K562 (cell line): ENCODE measurements around the gene CES1. TPM values are rescaled to one million over a fixed set of nuclear protein-coding genes. Genes with fewer than 3 reads are reported as not detected.

Experiments
- ATAC-seq: fragments of 200-7000 bp; cut with Tn5 transposase; 3 replicates; pipeline ENCODE4 v1.9.1; 2020; ENCODE audit warnings: moderate library complexity
- Bru-seq: library from RNA; stranded (reverse); fragments of 400-500 nt; gene quantifications from one replicate; lab custom pipeline; 2021; lab: Mats Ljungman, UMichigan
- BruChase-seq, 2 experiments: library from RNA; stranded (reverse); fragments of 400-500 nt; gene quantifications; one replicate each; lab custom pipeline; 2021; lab: Mats Ljungman, UMichigan
- BruUV-seq: library from RNA; stranded (reverse); fragments of 400-500 nt; replicated peaks from 2 replicates; lab custom pipeline; 2021; lab: Mats Ljungman, UMichigan
- CTCF ChIA-PET: fragments of 300-600 bp; formaldehyde crosslinking; extraction: SDS; loops from one replicate; lab custom pipeline; 2021; ENCODE audit warnings: low intra/inter-chr PET ratio; lab: Yijun Ruan, JAX
- POLR2A ChIA-PET: fragments of 300-600, 350-650 bp; sonication (Branson Sonifier 250); formaldehyde crosslinking; extraction: SDS; loops from one replicate; lab custom pipeline; 2021; ENCODE audit warnings: antibody characterized with exemption, inconsistent platforms; lab: Yijun Ruan, JAX
- DNase-seq, 4 experiments: peaks; one replicate each; pipeline versions ENCODE4 v3.0.0 to v3.0.0-alpha.2; 2011 to 2018; ENCODE audit warnings: low spot score in 3 of 4, mixed read lengths in 3 of 4; ENCODE audit errors: extremely low read depth in 1 of 4
- FAIRE-seq: peaks from 2 replicates; lab custom pipeline; 2011; peaks lifted over from hg19 to GRCh38; lab: Jason Lieb, UNC
- H2AFZ ChIP-seq: 2 replicates; pipeline ENCODE4 v1.6.0; 2011; ENCODE audit warnings: low read depth, low read length, control low read depth, inconsistent platforms
- H3K27ac ChIP-seq: fragments of 200-600 bp; 3 replicates; pipeline ENCODE4 v1.8.0; 2011; ENCODE audit warnings: low read depth, mild to moderate bottlenecking, control low read depth, inconsistent platforms, low read length, moderate library complexity, mixed read lengths; ENCODE audit errors: extremely low read depth
- H3K27me3 ChIP-seq, 2 experiments: fragments of 300-600 bp in 1 of 2; 2 replicates in 1 of 2; 3 replicates in 1 of 2; pipeline versions ENCODE4 v1.6.0 to v1.8.0; 2011; ENCODE audit warnings: inconsistent platforms in 2 of 2, low read length in 2 of 2, mild to moderate bottlenecking in 1 of 2, mixed read lengths in 1 of 2, moderate library complexity in 1 of 2; ENCODE audit not compliant: control insufficient read depth in 2 of 2, insufficient read depth in 2 of 2
- H3K36me3 ChIP-seq: fragments of 300-600 bp; 3 replicates; pipeline ENCODE4 v1.8.0; 2011; ENCODE audit warnings: mild to moderate bottlenecking, low read length, inconsistent platforms; ENCODE audit not compliant: control insufficient read depth, insufficient read depth
- H3K4me1 ChIP-seq, 2 experiments: fragments of 200-600 bp in 1 of 2; replicated peaks in 1 of 2; 2 replicates in 1 of 2; 3 replicates in 1 of 2; pipeline versions ENCODE4 v1.5.1 to v1.8.0; 2011; ENCODE audit warnings: inconsistent platforms in 2 of 2, low read length in 2 of 2, mild to moderate bottlenecking in 1 of 2, mixed read lengths in 1 of 2, moderate library complexity in 1 of 2; ENCODE audit not compliant: control insufficient read depth in 2 of 2, insufficient read depth in 2 of 2
- H3K4me2 ChIP-seq: 2 replicates; pipeline ENCODE4 v1.6.1; 2011; ENCODE audit warnings: low read length, control low read depth, inconsistent platforms, mixed read lengths; ENCODE audit not compliant: insufficient read depth
- H3K4me3 ChIP-seq: fragments of 200-600 bp; sonication (generic), shearing (Covaris generic); 2 replicates; pipeline ENCODE4 v1.5.1; 2016; ENCODE audit warnings: control low read depth, inconsistent platforms
- H3K79me2 ChIP-seq: fragments of 200-600 bp; 3 replicates; pipeline ENCODE4 v1.8.0; 2011; ENCODE audit warnings: low read length, inconsistent platforms; ENCODE audit not compliant: control insufficient read depth, insufficient read depth
- H3K9ac ChIP-seq, 2 experiments: 2 replicates each; pipeline versions ENCODE4 v1.6.0 to v1.6.1; 2011; ENCODE audit warnings: low read depth in 2 of 2, low read length in 2 of 2, control low read depth in 1 of 2, inconsistent platforms in 1 of 2, mild to moderate bottlenecking in 1 of 2, mixed read lengths in 1 of 2; ENCODE audit not compliant: insufficient read depth in 1 of 2
- H3K9me1 ChIP-seq: one replicate; pipeline ENCODE4 v1.6.0; 2011; ENCODE audit warnings: inconsistent platforms, mild to moderate bottlenecking, low read length, moderate library complexity; ENCODE audit not compliant: control insufficient read depth, insufficient read depth
- H3K9me3 ChIP-seq: replicated peaks from 2 replicates; pipeline ENCODE4 v1.5.1; 2011; ENCODE audit warnings: low read depth, low read length, inconsistent platforms; ENCODE audit not compliant: control insufficient read depth, insufficient read depth
- H4K20me1 ChIP-seq: replicated peaks from 2 replicates; pipeline ENCODE4 v1.6.1; 2011; ENCODE audit warnings: low read length, inconsistent platforms, mixed read lengths; ENCODE audit not compliant: control insufficient read depth, insufficient read depth
- CREBBP ChIP-seq: IDR thresholded peaks from one replicate; pipeline ENCODE4 v1.6.1; 2012; ENCODE audit warnings: low read depth, mild to moderate bottlenecking, control low read depth, inconsistent platforms, low read length
- FUS ChIP-seq: fragments of 200-400 bp; formaldehyde crosslinking; optimal IDR thresholded peaks from 2 replicates; pipeline ENCODE3; 2017; ENCODE audit warnings: low read depth, low read length
- GABPA ChIP-seq: fragments of 200-800 bp; sonication (Bioruptor generic); conservative IDR thresholded peaks from 2 replicates; pipeline ENCODE4 v1.6.1; 2016; ENCODE audit warnings: low read depth, missing genetic modification characterization, missing compliant biosample characterization
- HDAC3 ChIP-seq: fragments of 450-650 bp; IDR thresholded peaks from 2 replicates; pipeline ENCODE4 v1.6.1; 2018; ENCODE audit warnings: borderline replicate concordance, mild to moderate bottlenecking, moderate library complexity; ENCODE audit not compliant: partially characterized antibody
- KDM1A ChIP-seq, 2 experiments: fragments of 450-650 bp; IDR thresholded peaks; 2 replicates each; pipeline ENCODE4 v1.6.1; 2016; ENCODE audit warnings: mild to moderate bottlenecking in 2 of 2
- KLF6 ChIP-seq: fragments of 250-450 bp; sonication (Bioruptor Pico); IDR thresholded peaks from 2 replicates; pipeline ENCODE4 v1.4.0; 2020; ENCODE audit warnings: mild to moderate bottlenecking, moderate library complexity, borderline replicate concordance
- NR4A1 ChIP-seq, 2 experiments: fragments of 250-450 bp in 1 of 2; fragments of 450-650 bp in 1 of 2; sonication (Bioruptor Pico) in 1 of 2; IDR thresholded peaks; 2 replicates each; pipeline versions ENCODE4 v1.4.0 to v1.6.1; 2016 to 2020; ENCODE audit warnings: mild to moderate bottlenecking in 2 of 2, missing compliant biosample characterization in 1 of 2, missing genetic modification characterization in 1 of 2, moderate library complexity in 1 of 2
- PCBP1 ChIP-seq: fragments of 200-400 bp; formaldehyde crosslinking; IDR thresholded peaks from 2 replicates; pipeline ENCODE4 v1.6.1; 2018; ENCODE audit warnings: mild to moderate bottlenecking, low read depth, low read length; ENCODE audit not compliant: poor library complexity, severe bottlenecking
- RAD21 ChIP-seq, 2 experiments: fragments of 250-450 bp in 1 of 2; fragments of 450-650 bp in 1 of 2; sonication (Bioruptor Pico) in 1 of 2; formaldehyde crosslinking in 1 of 2; IDR thresholded peaks in 1 of 2; conservative IDR thresholded peaks in 1 of 2; 2 replicates each; pipeline versions ENCODE4 v1.4.0 to v1.8.0; 2020 to 2022; ENCODE audit warnings: mild to moderate bottlenecking in 2 of 2, moderate library complexity in 1 of 2
- SIN3B ChIP-seq: fragments of 450-650 bp; IDR thresholded peaks from 2 replicates; pipeline ENCODE4 v1.6.1; 2017; ENCODE audit warnings: low read depth, mild to moderate bottlenecking, moderate library complexity
- SRSF3 ChIP-seq: fragments of 200-400 bp; formaldehyde crosslinking; IDR thresholded peaks from 2 replicates; pipeline ENCODE4 v1.6.1; 2016; ENCODE audit warnings: mild to moderate bottlenecking, low read length, moderate library complexity; ENCODE audit not compliant: insufficient read depth
- TAF9B ChIP-seq: fragments of 450-650 bp; IDR thresholded peaks from 2 replicates; pipeline ENCODE4 v1.6.1; 2018; ENCODE audit warnings: mild to moderate bottlenecking; ENCODE audit not compliant: partially characterized antibody
- TFAM ChIP-seq: fragments of 250-450 bp; sonication (Bioruptor Pico); conservative IDR thresholded peaks from 2 replicates; pipeline ENCODE4 v1.5.0; 2021; ENCODE audit warnings: mild to moderate bottlenecking, moderate library complexity
- ZNF143 ChIP-seq: sonication (generic); formaldehyde crosslinking; IDR thresholded peaks from 2 replicates; pipeline ENCODE4 v1.9.0; 2022; ENCODE audit warnings: mild to moderate bottlenecking, missing genetic modification reagents
- ZNF232 ChIP-seq: sonication (generic); formaldehyde crosslinking; IDR thresholded peaks from 2 replicates; pipeline ENCODE4 v1.8.0; 2022; ENCODE audit warnings: mild to moderate bottlenecking, missing genetic modification reagents
- WGBS: fragments of 100-300 bp; shearing (Covaris generic); methylation state at CpG from one replicate; pipeline ENCODE4 v1.1.6; 2016; ENCODE audit warnings: low coverage, mixed read lengths; ENCODE audit not compliant: insufficient coverage; ENCODE audit errors: missing lambda C conversion rate; 5-methylcytosine and 5-hydroxymethylcytosine counted together
- in situ Hi-C: fragments of 300-500 bp; cut with MboI; formaldehyde crosslinking; loops from 4 replicates; pipeline ENCODE4 v1.15.0; 2018; ENCODE audit warnings: inconsistent platforms, mixed read lengths
- intact Hi-C: fragments of 100-400 bp; cut with micrococcal nuclease; formaldehyde crosslinking; loops from 2 replicates; pipeline ENCODE4 v1.14.2; 2022
- long read RNA-seq, 3 experiments: library from polyadenylated mRNA in 2 of 3; library from RNA in 1 of 3; unstranded in 2 of 3; stranded (forward) in 1 of 3; transcript quantifications; one replicate each; pipeline ENCODE4 v2.0.0, GENCODE V29; 2019 to 2022
- polyA minus RNA-seq, 3 experiments: library from RNA; depleted of rRNA, polyadenylated mRNA; stranded (reverse); fragments of >200 nt; gene quantifications; 2 replicates each; pipeline ENCODE4 v1.2.3, GENCODE V29; 2011
- polyA plus RNA-seq, 8 experiments: library from polyadenylated mRNA; depleted of rRNA in 4 of 8; stranded (reverse) in 5 of 8; unstranded in 3 of 8; fragments of >200 nt; fragmentation: Nextera tagmentation in 2 of 8; fragmentation: Illumina TruSeq in 1 of 8; extraction: Ambion mirVana in 2 of 8; extraction: Trizol in 1 of 8; gene quantifications; 2 replicates each; pipeline versions ENCODE4 v1.2.1 to v1.2.3, GENCODE V29; 2011 to 2014; ENCODE audit warnings: inconsistent platforms in 1 of 8, missing spikeins in 1 of 8
- total RNA-seq, 7 experiments: library from RNA; depleted of rRNA in 6 of 7; stranded (reverse); fragments of >200 nt in 6 of 7; fragmentation: Illumina TruSeq in 2 of 7; extraction: Trizol in 2 of 7; gene quantifications; 2 replicates each; pipeline versions ENCODE4 v1.2.1 to v1.2.3, GENCODE V29; 2011 to 2021; ENCODE audit warnings: low replicate concordance in 1 of 7
- TF ChIP-seq, protein P1 (sequence below): IDR thresholded peaks from 3 replicates; pipeline ENCODE4 v1.6.1; 2011; ENCODE audit warnings: borderline replicate concordance, mild to moderate bottlenecking; ENCODE audit not compliant: insufficient read length, insufficient read depth

Gene CES1
- 0.23 and 0.69 TPM in 2 replicates for total RNA-seq (2011; cell fraction: chromatin; rRNA removed; ENCODE audit: low replicate concordance)
- not detected in 2 replicates for total RNA-seq (2011; cell fraction: nucleolus; rRNA removed)
- not detected in 2 replicates for total RNA-seq (2011; cell fraction: nucleoplasm; rRNA removed)
- total RNA-seq (2014; rRNA removed) (not detected in 2 replicates), total RNA-seq (2014; rRNA removed; fragmentation: Illumina TruSeq; extraction: Trizol) (not detected in 2 replicates), total RNA-seq (2015; rRNA removed; fragmentation: Illumina TruSeq; extraction: Trizol) (0.22 TPM in 1 of 2 replicates, not detected in the other), total RNA-seq (2021) (0.87 and 1.2 TPM in 2 replicates), polyA plus RNA-seq (2011; rRNA removed) (0.14 TPM in 1 of 2 replicates, not detected in the other), polyA plus RNA-seq (2014; fragmentation: Illumina TruSeq; extraction: Trizol) (not detected in 2 replicates), polyA plus RNA-seq (2014; fragmentation: Nextera tagmentation; extraction: Ambion mirVana) (under 1 TPM; 0.10 to 0.13 TPM), polyA plus RNA-seq (2014; rRNA removed) (0.19 TPM in 1 of 2 replicates, not detected in the other), polyA minus RNA-seq (2011; rRNA and poly(A)+ RNA removed) (not detected in 2 replicates), Bru-seq, nascent RNA (percentile 5 among the genes with signal in this experiment), BruChase-seq, experiment 1, labeled RNA remaining after a 2-hour chase (not detected), BruChase-seq, experiment 2, labeled RNA remaining after a 6-hour chase (not detected)
- polyA plus RNA-seq (2011; cell fraction: cytosol; rRNA removed): 0.31 TPM in 1 of 2 replicates, not detected in the other
- polyA plus RNA-seq (2011; cell fraction: nucleus; rRNA removed): 1.3 TPM in 1 of 2 replicates, not detected in the other
- 0.09 and 0.51 TPM in 2 replicates for polyA plus RNA-seq (2012)
- not detected in 2 replicates for polyA minus RNA-seq (2011; cell fraction: cytosol; rRNA and poly(A)+ RNA removed)
- not detected in 2 replicates for polyA minus RNA-seq (2011; cell fraction: nucleus; rRNA and poly(A)+ RNA removed)
- long read RNA-seq, experiment 1: 0 reads
- long read RNA-seq, experiment 2: 0 reads
- long read RNA-seq, experiment 3: 0 reads

DNA sequence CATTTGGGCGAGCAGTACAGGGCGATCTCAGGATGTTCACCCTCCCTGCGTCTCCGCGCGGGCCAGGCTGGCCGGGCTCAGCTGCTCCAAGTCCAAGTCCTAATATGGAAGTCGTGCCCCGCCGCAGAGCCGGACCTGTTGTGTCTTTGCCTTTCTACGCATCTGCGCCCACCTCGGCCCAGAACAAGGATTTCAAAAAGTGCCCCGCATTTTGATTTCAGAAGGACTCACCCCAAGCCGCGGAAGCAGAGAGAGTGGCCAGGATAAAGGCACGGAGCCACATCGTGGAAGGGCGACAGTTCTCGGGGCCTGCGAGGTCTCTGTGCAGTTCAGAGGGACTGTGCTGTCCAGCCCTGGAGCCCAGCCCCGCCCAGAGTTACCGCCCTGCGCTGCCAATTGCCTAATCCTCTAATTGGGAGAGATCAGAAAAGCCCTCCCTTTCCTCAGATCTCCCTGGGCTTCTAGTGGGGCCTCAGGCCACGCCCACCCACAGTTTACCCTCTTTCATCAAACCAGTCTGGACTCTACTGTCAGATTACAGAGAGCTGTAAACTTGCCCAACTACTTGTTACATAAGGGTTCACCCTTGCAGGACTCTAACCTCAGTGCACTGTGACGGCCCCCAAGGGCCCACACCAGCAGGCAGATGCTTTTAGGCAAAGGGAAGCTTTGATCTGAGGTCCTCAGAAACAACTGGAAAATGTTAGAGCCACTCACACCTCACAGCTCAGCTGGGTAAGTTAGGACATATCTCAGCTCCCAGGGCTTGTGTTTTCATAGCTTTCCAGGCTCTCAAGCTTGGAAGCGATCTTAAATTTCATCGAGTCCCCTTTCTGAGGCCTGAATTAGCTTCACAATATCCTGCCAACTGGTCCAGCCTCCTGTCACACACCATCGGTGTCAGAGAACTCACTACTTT lies at the start of gene CES1:
Gene CES1, minus strand, starts transcription at position 324 of the 919 bp plus-strand sequence. Its CDS starts 41 bp downstream, at position 283.
- BruUV-seq: no TSS peak
- DNase-seq: no peak
- 14% methylated on average over 24 of the region's 30 CpGs for WGBS
- ChIA-PET POLR2A (interaction anchor here (0.6 kb wide), 3 partner anchors 52 to 97 kb away, joined by 3 to 4 read pairs (median 3); no protein-coding TSS in a partner anchor), CTCF (no interaction called here)
- intact Hi-C loops (loop anchor here (2.0 kb wide), 1 partner anchor 72 kb away; no protein-coding TSS in a partner anchor), in situ Hi-C loops (loop anchor here (5.0 kb wide), 1 partner anchor 71 kb away; no protein-coding TSS in a partner anchor)
- Histone ChIP-seq H2AFZ (no peak within 1 kb of the TSS), H3K9me1 (no peaks in the 10 kb centered on the region), H3K4me2 (no peak within 1 kb of the TSS), H3K4me1 (peaks cover 0 to 6% of the 10 kb centered on the region in 2 experiments; a peak in 1 of 5 replicates), H3K36me3 (no peaks in the 10 kb centered on the region), H3K9me3 (no peaks in the 10 kb centered on the region), H3K79me2 (no peaks in the 10 kb centered on the region), H4K20me1 (no peaks in the 10 kb centered on the region), H3K27ac (no peak within 1 kb of the TSS), H3K4me3 (no peak within 1 kb of the TSS), H3K9ac (no peak within 1 kb of the TSS; a peak in 1 of 4 replicates), H3K27me3 (peaks cover 5 to 21% of the 10 kb centered on the region in 2 experiments; a peak in 4 of 5 replicates)
- peak; percentile 35 for FAIRE-seq
- peak; percentile 67 for ATAC-seq
- TF ChIP-seq KLF6 (no peak), RAD21 (CRISPR knock-in tag; conservative IDR thresholded peaks at IDR 0.05 in 1 of 2, IDR thresholded peaks at IDR 0.05 in 1 of 2) (no peak), SRSF3 (no peak), KDM1A (IDR thresholded peaks at IDR 0.05) (no peak), ZNF232 (CRISPR knock-in tag) (no peak), CREBBP (no peak), TFAM (CRISPR knock-in tag) (no peak), NR4A1 (CRISPR knock-in tag; IDR thresholded peaks at IDR 0.05) (no peak), NR4A1 (tag; IDR thresholded peaks at IDR 0.05) (no peak), HDAC3 (no peak), FUS (no peak), SIN3B (no peak), TAF9B (no peak), PCBP1 (no peak), GABPA (tag) (no peak), ZNF143 (CRISPR knock-in tag) (no peak)
- TF ChIP-seq, protein P1, sequence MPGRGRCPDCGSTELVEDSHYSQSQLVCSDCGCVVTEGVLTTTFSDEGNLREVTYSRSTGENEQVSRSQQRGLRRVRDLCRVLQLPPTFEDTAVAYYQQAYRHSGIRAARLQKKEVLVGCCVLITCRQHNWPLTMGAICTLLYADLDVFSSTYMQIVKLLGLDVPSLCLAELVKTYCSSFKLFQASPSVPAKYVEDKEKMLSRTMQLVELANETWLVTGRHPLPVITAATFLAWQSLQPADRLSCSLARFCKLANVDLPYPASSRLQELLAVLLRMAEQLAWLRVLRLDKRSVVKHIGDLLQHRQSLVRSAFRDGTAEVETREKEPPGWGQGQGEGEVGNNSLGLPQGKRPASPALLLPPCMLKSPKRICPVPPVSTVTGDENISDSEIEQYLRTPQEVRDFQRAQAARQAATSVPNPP: no peak
